ENCODE measurements around the gene CDH4.

The CDH4 gene

GRCh38 chr20:61291166-61291829, 39.2 kb downstream of the CDH4 start:
- no peak for DNase-seq (ENCODE audit: low spot score)
- TF ChIP-seq CTCF (IDR thresholded peaks at IDR 0.05; ENCODE audit: extremely low read depth, missing control alignments) = no peak

- DNase-seq (ENCODE audit: low spot score) = no peak
- no peak for TF ChIP-seq CTCF (IDR thresholded peaks at IDR 0.05; ENCODE audit: extremely low read depth, missing control alignments)
Observed at GRCh38 chr20:61292391-61292790, 40.3 kb downstream of the CDH4 start.

GRCh38 chr20:61292821-61293612, 41.0 kb downstream of the CDH4 start:
- no peak for TF ChIP-seq CTCF (IDR thresholded peaks at IDR 0.05; ENCODE audit: extremely low read depth, missing control alignments)
- no peak for DNase-seq (ENCODE audit: low spot score)

GRCh38 chr20:61293951-61294350, 41.9 kb downstream of the CDH4 start:
- no peak for TF ChIP-seq CTCF (IDR thresholded peaks at IDR 0.05; ENCODE audit: extremely low read depth, missing control alignments)
- no peak for DNase-seq (ENCODE audit: low spot score)

- DNase-seq (ENCODE audit: low spot score) = no peak
- TF ChIP-seq CTCF (IDR thresholded peaks at IDR 0.05; ENCODE audit: extremely low read depth, missing control alignments) = no peak
Observed at GRCh38 chr20:61295249-61295648, 43.2 kb downstream of the CDH4 start.

GRCh38 chr20:61295682-61296628, 43.9 kb downstream of the CDH4 start:
- TF ChIP-seq CTCF (IDR thresholded peaks at IDR 0.05; ENCODE audit: extremely low read depth, missing control alignments) = no peak
- no peak for DNase-seq (ENCODE audit: low spot score)

Measured in GM20000 (cell line).